Choroid plexus epithelial cell (primary cell): ENCODE results near the gene ZNF750.

Experiments
- DNase-seq: peaks from one replicate; pipeline ENCODE4 v3.0.0-alpha.2; 2010; ENCODE audit warnings: low read depth
- H3K4me3 ChIP-seq: 2 replicates; pipeline ENCODE4 v1.5.1; 2011; ENCODE audit warnings: low read depth, mild to moderate bottlenecking, control low read depth, low read length, moderate library complexity
- CTCF ChIP-seq: conservative IDR thresholded peaks from 2 replicates; pipeline ENCODE4 v1.5.1; 2011; ENCODE audit warnings: low read depth, mild to moderate bottlenecking, control low read depth, inconsistent platforms, low read length, moderate library complexity

ZNF750 gene

GRCh38 chr17:82839617-82840292, at the start of gene ZNF750:
Gene ZNF750 (minus strand): TSS chr17:82840022. CDS start chr17:82832454, 7,568 bp downstream.
- DNase-seq: no peak
- TF ChIP-seq CTCF: no peak
- no peak within 1 kb of the TSS for H3K4me3 ChIP-seq

- no peak for DNase-seq
- TF ChIP-seq CTCF: no peak
- no peak overlapping the region for H3K4me3 ChIP-seq
Observed at GRCh38 chr17:82888583-82889495, 49.0 kb upstream of the ZNF750 start.

- H3K4me3 ChIP-seq: no peak overlapping the region
- DNase-seq: peak; percentile 13
- TF ChIP-seq CTCF: no peak
Observed at GRCh38 chr17:82887255-82888164, 47.7 kb upstream of the ZNF750 start.

GRCh38 chr17:82884970-82885353, 45.1 kb upstream of the ZNF750 start:
- no peak for DNase-seq
- no peak overlapping the region for H3K4me3 ChIP-seq
- TF ChIP-seq CTCF: no peak

GRCh38 chr17:82884341-82884969, 44.6 kb upstream of the ZNF750 start:
- no peak overlapping the region for H3K4me3 ChIP-seq
- no peak for TF ChIP-seq CTCF
- DNase-seq: no peak

- no peak overlapping the region for H3K4me3 ChIP-seq
- no peak for DNase-seq
- no peak for TF ChIP-seq CTCF
Observed at GRCh38 chr17:82883419-82884031, 43.7 kb upstream of the ZNF750 start.
